Naive B cell (primary cell): Measurements from ENCODE around the gene BTBD7. TPM values are rescaled to one million over a fixed set of nuclear protein-coding genes. Genes with fewer than 3 reads are reported as not detected.

ENCODE experiments used
- ATAC-seq, 2 donors: fragments of 150-1000 bp; cut with Tn5 transposase; 2 replicates each; pipeline ENCODE4 v1.10.0; 2021; ENCODE audit warnings: low read depth in 2 of 2, mild to moderate bottlenecking in 2 of 2, moderate library complexity in 2 of 2
- DNase-seq: peaks from one replicate; pipeline ENCODE4 v3.0.0; 2022
- H3K27ac Mint-ChIP-seq, 6 donors: one replicate each; pipeline ENCODE4 v1.8.0; 2020 to 2022; ENCODE audit warnings: mild to moderate bottlenecking in 6 of 6, mixed read lengths in 6 of 6, moderate library complexity in 5 of 6, inconsistent platforms in 2 of 6
- H3K27me3 Mint-ChIP-seq, 3 donors: one replicate each; pipeline ENCODE4 v1.8.0; 2021 to 2022; ENCODE audit warnings: mixed read lengths in 3 of 3, mild to moderate bottlenecking in 1 of 3
- H3K36me3 Mint-ChIP-seq, 2 donors: one replicate each; pipeline ENCODE4 v1.8.0; 2020 to 2022; ENCODE audit warnings: mixed read lengths in 2 of 2, inconsistent platforms in 1 of 2, mild to moderate bottlenecking in 1 of 2
- H3K4me1 Mint-ChIP-seq, 3 donors: one replicate each; pipeline ENCODE4 v1.8.0; 2020 to 2022; ENCODE audit warnings: mixed read lengths in 3 of 3, inconsistent platforms in 1 of 3, mild to moderate bottlenecking in 1 of 3, moderate library complexity in 1 of 3
- H3K4me3 Mint-ChIP-seq, 8 donors: one replicate each; pipeline ENCODE4 v1.8.0; 2020 to 2022; ENCODE audit warnings: mild to moderate bottlenecking in 8 of 8, mixed read lengths in 8 of 8, moderate library complexity in 8 of 8, inconsistent platforms in 2 of 8
- H3K9me3 Mint-ChIP-seq, 7 donors: one replicate each; pipeline ENCODE4 v1.8.0; 2020 to 2022; ENCODE audit warnings: mixed read lengths in 7 of 7, mild to moderate bottlenecking in 5 of 7, inconsistent platforms in 2 of 7, moderate library complexity in 1 of 7
- polyA plus RNA-seq, 6 donors: library from polyadenylated mRNA; unstranded; fragments of 300-500 nt; fragmentation: Illumina TruSeq; gene quantifications; one replicate each; pipeline ENCODE4 v1.2.3, GENCODE V29; 2021; ENCODE audit warnings: low read depth in 6 of 6

BTBD7 gene
- polyA plus RNA-seq, 6 donors from 2014 or later, result 7.0 to 12.1 (median 9.6) TPM

GRCh38 chr14:93305725-93306418 lies 27.0 kb downstream of the BTBD7 start:
- DNase-seq (no peak), ATAC-seq (no peak)
- Mint-ChIP-seq H3K27ac (peak overlapping the region in 2 of 6 donors; percentile 40 to 87), H3K36me3 (no peaks in the 10 kb centered on the region), H3K4me3 (no peak overlapping the region), H3K4me1 (peaks cover 31 to 59% (median 42%) of the 10 kb centered on the region in 3 donors), H3K9me3 (no peaks in the 10 kb centered on the region), H3K27me3 (no peaks in the 10 kb centered on the region)

GRCh38 chr14:93304771-93305170 lies 28.1 kb downstream of the BTBD7 start:
- ATAC-seq (no peak), DNase-seq (no peak)
- peaks cover 39 to 63% (median 52%) of the 10 kb centered on the region in 3 donors for H3K4me1 Mint-ChIP-seq
- H3K27me3 Mint-ChIP-seq, result no peaks in the 10 kb centered on the region
- H3K36me3 Mint-ChIP-seq, result no peaks in the 10 kb centered on the region
- no peak overlapping the region for H3K27ac Mint-ChIP-seq
- H3K9me3 Mint-ChIP-seq, result no peaks in the 10 kb centered on the region
- H3K4me3 Mint-ChIP-seq, result no peak overlapping the region

GRCh38 chr14:93303659-93304058 lies 29.2 kb downstream of the BTBD7 start:
- H3K4me3 Mint-ChIP-seq, result no peak overlapping the region

GRCh38 chr14:93302688-93303581 lies 29.9 kb downstream of the BTBD7 start:
- Mint-ChIP-seq H3K27me3 (no peaks in the 10 kb centered on the region), H3K4me3 (peak overlapping the region in 1 of 8 donors; percentile 82), H3K9me3 (no peaks in the 10 kb centered on the region), H3K36me3 (no peaks in the 10 kb centered on the region), H3K4me1 (peaks cover 31 to 64% (median 51%) of the 10 kb centered on the region in 3 donors), H3K27ac (peak overlapping the region in 3 of 6 donors; percentile 1 to 72 (median 11))
- DNase-seq, result no peak
- ATAC-seq, result no peak

More at GRCh38 chr14:93303659-93304058, 29.2 kb downstream of the BTBD7 start:
- DNase-seq (no peak), ATAC-seq (no peak)
- H3K27ac Mint-ChIP-seq, result peak overlapping the region in 1 of 6 donors; percentile 59
- H3K27me3 Mint-ChIP-seq, result no peaks in the 10 kb centered on the region
- no peaks in the 10 kb centered on the region for H3K36me3 Mint-ChIP-seq
- peaks cover 35 to 63% (median 54%) of the 10 kb centered on the region in 3 donors for H3K4me1 Mint-ChIP-seq
- no peaks in the 10 kb centered on the region for H3K9me3 Mint-ChIP-seq

- Mint-ChIP-seq H3K4me3 (no peak overlapping the region), H3K27me3 (no peaks in the 10 kb centered on the region), H3K36me3 (no peaks in the 10 kb centered on the region), H3K9me3 (no peaks in the 10 kb centered on the region), H3K4me1 (peaks cover 24 to 63% (median 45%) of the 10 kb centered on the region in 3 donors), H3K27ac (peak overlapping the region in 4 of 6 donors; percentile 1 to 61 (median 56))
- ATAC-seq (no peak), DNase-seq (no peak)
Measured at GRCh38 chr14:93301821-93302447, 30.9 kb downstream of the BTBD7 start.

- Mint-ChIP-seq H3K27me3 (no peaks in the 10 kb centered on the region), H3K9me3 (no peaks in the 10 kb centered on the region), H3K4me3 (no peak overlapping the region), H3K4me1 (peaks cover 19 to 54% (median 37%) of the 10 kb centered on the region in 3 donors), H3K36me3 (no peaks in the 10 kb centered on the region), H3K27ac (peak overlapping the region in 2 of 6 donors; percentile 38 to 63)
- DNase-seq (no peak), ATAC-seq (no peak)
Measured at GRCh38 chr14:93299866-93300265, 33.0 kb downstream of the BTBD7 start.

GRCh38 chr14:93299416-93299815 lies 33.4 kb downstream of the BTBD7 start:
- H3K4me1 Mint-ChIP-seq, result peaks cover 16 to 51% (median 37%) of the 10 kb centered on the region in 3 donors

GRCh38 chr14:93295541-93296220 lies 37.2 kb downstream of the BTBD7 start:
- Mint-ChIP-seq H3K9me3 (no peaks in the 10 kb centered on the region), H3K27ac (no peak overlapping the region), H3K4me3 (no peak overlapping the region), H3K4me1 (peaks cover 12 to 34% (median 26%) of the 10 kb centered on the region in 3 donors), H3K27me3 (no peaks in the 10 kb centered on the region), H3K36me3 (peaks cover 0 to 6% of the 10 kb centered on the region in 2 donors)
- ATAC-seq (no peak), DNase-seq (no peak)

More at GRCh38 chr14:93299416-93299815, 33.4 kb downstream of the BTBD7 start:
- Mint-ChIP-seq H3K9me3 (no peaks in the 10 kb centered on the region), H3K36me3 (no peaks in the 10 kb centered on the region), H3K27ac (peak overlapping the region in 1 of 6 donors; percentile 57), H3K4me3 (no peak overlapping the region), H3K27me3 (no peaks in the 10 kb centered on the region)
- DNase-seq (no peak), ATAC-seq (no peak)

- peak overlapping the region in 2 of 6 donors; percentile 30 to 76 for H3K27ac Mint-ChIP-seq
- no peaks in the 10 kb centered on the region for H3K9me3 Mint-ChIP-seq
- H3K27me3 Mint-ChIP-seq, result no peaks in the 10 kb centered on the region
- DNase-seq (no peak), ATAC-seq (no peak)
- H3K4me3 Mint-ChIP-seq, result no peak overlapping the region
- H3K36me3 Mint-ChIP-seq, result peaks cover 6 to 20% of the 10 kb centered on the region in 2 donors
- H3K4me1 Mint-ChIP-seq, result peaks cover 12 to 44% (median 22%) of the 10 kb centered on the region in 3 donors
Measured at GRCh38 chr14:93286212-93286890, 46.5 kb downstream of the BTBD7 start.

- H3K4me3 Mint-ChIP-seq, result no peak overlapping the region
- peak overlapping the region in 1 of 6 donors; percentile 8 for H3K27ac Mint-ChIP-seq
- DNase-seq (no peak), ATAC-seq (no peak)
- peaks cover 12 to 41% (median 22%) of the 10 kb centered on the region in 3 donors for H3K4me1 Mint-ChIP-seq
- H3K9me3 Mint-ChIP-seq, result no peaks in the 10 kb centered on the region
- peaks cover 6 to 20% of the 10 kb centered on the region in 2 donors for H3K36me3 Mint-ChIP-seq
- H3K27me3 Mint-ChIP-seq, result no peaks in the 10 kb centered on the region
Measured at GRCh38 chr14:93285044-93285443, 47.8 kb downstream of the BTBD7 start.

- peaks cover 0 to 7% of the 10 kb centered on the region in 2 donors for H3K36me3 Mint-ChIP-seq
- peaks cover 8 to 29% (median 14%) of the 10 kb centered on the region in 3 donors for H3K4me1 Mint-ChIP-seq
- peak overlapping the region in 1 of 6 donors; percentile 27 for H3K27ac Mint-ChIP-seq
- H3K4me3 Mint-ChIP-seq, result no peak overlapping the region
- no peak for ATAC-seq
- no peaks in the 10 kb centered on the region for H3K9me3 Mint-ChIP-seq
- no peaks in the 10 kb centered on the region for H3K27me3 Mint-ChIP-seq
- DNase-seq, result no peak
Measured at GRCh38 chr14:93281937-93282336, 50.9 kb downstream of the BTBD7 start.

GRCh38 chr14:93280743-93281142 lies 52.1 kb downstream of the BTBD7 start:
- Mint-ChIP-seq H3K4me1 (peaks cover 8 to 22% (median 11%) of the 10 kb centered on the region in 3 donors), H3K27me3 (no peaks in the 10 kb centered on the region), H3K36me3 (peaks cover 0 to 7% of the 10 kb centered on the region in 2 donors), H3K9me3 (no peaks in the 10 kb centered on the region), H3K4me3 (no peak overlapping the region), H3K27ac (peak overlapping the region in 2 of 6 donors; percentile 26 to 60)
- no peak for DNase-seq
- no peak for ATAC-seq
